Right atrium auricular region (tissue), 2 donors: ENCODE measurements around the gene SMYD3. TPM values are rescaled to one million over a fixed set of nuclear protein-coding genes. Genes with fewer than 3 reads are reported as not detected.
"Not testable (repeated sequence)": the region's sequence is repeated elsewhere in the genome, so short reads cannot be mapped to it uniquely, and the experiment has no call there.

Experiments used
- DNase-seq: peaks from one replicate; pipeline ENCODE4 v3.0.0-alpha.2; 2019; ENCODE audit warnings: low spot score
- H3K27ac ChIP-seq, 2 donors: fragments of 200-600 bp; sonication (generic); 1 replicate in 1 of 2; 2 replicates in 1 of 2; pipeline ENCODE4 v1.5.1; 2016 to 2019
- H3K27me3 ChIP-seq, 2 donors: fragments of 200-600 bp; sonication (generic); one replicate each; pipeline versions ENCODE4 v1.5.1 to v1.6.0; 2017 to 2019
- H3K36me3 ChIP-seq: fragments of 200-600 bp; sonication (generic); one replicate; pipeline ENCODE4 v1.5.1; 2016
- H3K4me1 ChIP-seq, 2 donors: fragments of 200-600 bp; sonication (generic); one replicate each; pipeline versions ENCODE4 v1.5.1 to v1.6.0; 2017 to 2019
- H3K4me3 ChIP-seq, 2 donors: fragments of 200-600 bp; sonication (generic); 1 replicate in 1 of 2; 2 replicates in 1 of 2; pipeline ENCODE4 v1.5.1; 2017 to 2019; ENCODE audit warnings: mild to moderate bottlenecking in 1 of 2, moderate library complexity in 1 of 2
- H3K9me3 ChIP-seq, 2 donors: fragments of 200-600 bp; sonication (generic); one replicate each; pipeline ENCODE4 v1.5.1; 2019
- CTCF ChIP-seq, 2 donors: fragments of 200-600 bp; sonication (generic); IDR thresholded peaks; one replicate each; pipeline ENCODE4 v1.5.1; 2019; ENCODE audit warnings: antibody characterized with exemption in 2 of 2
- total RNA-seq, 2 donors: library from RNA; depleted of rRNA; stranded (reverse); fragments of >200 nt; gene quantifications; one replicate each; pipeline ENCODE4 v1.1.0, GENCODE V29; 2016

The SMYD3 gene
- total RNA-seq, 2 donors from 2014 or later, result 7.9 to 8.5 TPM

DNA sequence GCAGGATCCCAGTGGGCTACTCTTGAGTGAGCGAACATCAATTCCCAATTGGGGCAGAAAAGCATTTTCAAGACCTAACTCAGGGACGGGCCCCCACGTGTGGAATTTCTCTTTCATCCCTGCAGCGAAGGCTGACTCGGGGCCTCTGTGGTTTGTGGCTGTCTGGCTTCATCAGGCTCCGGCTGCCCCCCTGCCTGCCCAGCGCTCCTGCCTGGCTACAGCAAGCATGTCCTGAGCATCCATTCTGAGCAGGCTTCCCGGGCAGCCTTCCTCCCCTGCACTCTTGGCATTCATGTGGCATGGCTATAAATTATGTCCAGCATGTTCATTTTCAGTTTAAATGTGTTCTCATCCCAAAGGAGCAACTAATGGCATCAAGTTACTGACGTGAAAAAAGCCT, 764.2 kb downstream of the SMYD3 start:
- H3K9me3 ChIP-seq, result peaks cover 0 to 8% of the 10 kb centered on the region in 2 donors
- no peak for DNase-seq
- no peaks in the 10 kb centered on the region for H3K27me3 ChIP-seq
- no peak overlapping the region for H3K27ac ChIP-seq
- no peaks in the 10 kb centered on the region for H3K36me3 ChIP-seq
- no peak for TF ChIP-seq CTCF (IDR thresholded peaks at IDR 0.05)
- no peak overlapping the region for H3K4me3 ChIP-seq
- no peaks in the 10 kb centered on the region for H3K4me1 ChIP-seq

GRCh38 chr1:245740336-245740735, 766.7 kb downstream of the SMYD3 start:
- H3K27me3 ChIP-seq, H3K9me3 ChIP-seq, H3K36me3 ChIP-seq, DNase-seq, H3K4me3 ChIP-seq, H3K27ac ChIP-seq, H3K4me1 ChIP-seq: not testable (repeated sequence)

DNA sequence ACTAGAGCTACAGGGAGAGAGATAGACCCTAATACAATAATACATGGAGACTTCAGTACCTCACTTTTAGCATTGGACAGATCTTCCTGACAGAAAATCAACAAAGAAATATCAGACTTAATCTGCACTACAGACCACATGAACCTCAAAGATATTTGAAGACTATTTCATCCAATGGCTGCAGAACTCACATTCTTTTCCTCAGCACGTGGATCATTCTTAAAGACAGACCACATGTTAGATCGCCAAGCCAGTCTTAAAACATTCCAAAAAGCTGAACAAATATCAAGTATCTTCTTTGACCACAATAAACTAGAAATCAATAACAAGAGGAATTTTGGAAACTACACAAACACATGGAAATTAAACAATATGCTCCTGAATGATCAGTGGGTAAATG, 776.3 kb downstream of the SMYD3 start:
- TF ChIP-seq CTCF (IDR thresholded peaks at IDR 0.05), result no peak
- no peak for DNase-seq
- Histone ChIP-seq H3K27ac (no peak overlapping the region), H3K36me3 (no peaks in the 10 kb centered on the region), H3K4me1 (no peaks in the 10 kb centered on the region), H3K4me3 (no peak overlapping the region), H3K9me3 (peaks cover 0 to 26% of the 10 kb centered on the region in 2 donors), H3K27me3 (no peaks in the 10 kb centered on the region)

DNA sequence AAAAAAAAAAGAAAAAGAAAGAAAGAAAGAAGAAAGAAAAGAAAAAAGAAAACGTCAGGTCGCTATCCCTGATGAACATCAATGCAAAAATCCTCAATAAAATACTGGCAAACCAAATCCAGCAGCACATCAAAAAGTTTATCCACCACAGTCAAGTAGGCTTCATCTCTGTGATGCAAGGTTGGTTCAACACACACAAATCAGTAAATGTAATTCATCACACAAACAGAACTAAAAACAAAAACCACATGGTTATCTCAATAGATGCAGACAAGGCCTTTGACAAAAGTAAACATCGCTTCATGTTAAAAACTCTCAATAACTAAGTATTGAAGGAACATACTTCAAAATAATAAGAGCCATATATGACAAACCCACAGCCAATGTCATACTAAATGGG, 779.0 kb downstream of the SMYD3 start:
- not testable (repeated sequence) for H3K36me3 ChIP-seq, H3K4me1 ChIP-seq, H3K27me3 ChIP-seq, DNase-seq, H3K4me3 ChIP-seq, H3K27ac ChIP-seq
- peaks cover 0 to 23% of the 10 kb centered on the region in 2 donors for H3K9me3 ChIP-seq

GRCh38 chr1:245721488-245721887, 785.6 kb downstream of the SMYD3 start:
- H3K27ac ChIP-seq, result no peak overlapping the region
- no peak for TF ChIP-seq CTCF (IDR thresholded peaks at IDR 0.05)
- H3K27me3 ChIP-seq, result no peaks in the 10 kb centered on the region
- DNase-seq, result no peak
- no peak overlapping the region for H3K4me3 ChIP-seq
- no peaks in the 10 kb centered on the region for H3K9me3 ChIP-seq
- H3K36me3 ChIP-seq, result no peaks in the 10 kb centered on the region
- no peaks in the 10 kb centered on the region for H3K4me1 ChIP-seq

- no peaks in the 10 kb centered on the region for H3K27me3 ChIP-seq
- no peaks in the 10 kb centered on the region for H3K9me3 ChIP-seq
- H3K27ac ChIP-seq, result no peak overlapping the region
- no peaks in the 10 kb centered on the region for H3K36me3 ChIP-seq
- no peak for DNase-seq
- no peak for TF ChIP-seq CTCF (IDR thresholded peaks at IDR 0.05)
- no peak overlapping the region for H3K4me3 ChIP-seq
- H3K4me1 ChIP-seq, result no peaks in the 10 kb centered on the region
Observed at GRCh38 chr1:245718951-245719350, 788.1 kb downstream of the SMYD3 start.

- DNase-seq, result no peak
- no peaks in the 10 kb centered on the region for H3K9me3 ChIP-seq
- no peak overlapping the region for H3K4me3 ChIP-seq
- H3K27ac ChIP-seq, result no peak overlapping the region
- no peaks in the 10 kb centered on the region for H3K27me3 ChIP-seq
- H3K36me3 ChIP-seq, result no peaks in the 10 kb centered on the region
- TF ChIP-seq CTCF (IDR thresholded peaks at IDR 0.05), result no peak
- no peaks in the 10 kb centered on the region for H3K4me1 ChIP-seq
Observed at GRCh38 chr1:245718123-245718522, 789.0 kb downstream of the SMYD3 start.
